A673 (cell line): ENCODE results near the gene LIME1.

Experiments
- EZH2 ChIP-seq: fragments of 200-600 bp; sonication (generic); IDR thresholded peaks from 2 replicates; pipeline ENCODE4 v1.6.1; 2017; ENCODE audit warnings: borderline replicate concordance, low read depth, mild to moderate bottlenecking, mixed read lengths, antibody characterized with exemption, low read length; ENCODE audit not compliant: poor library complexity, severe bottlenecking
- TF ChIP-seq, protein P1 (sequence below): fragments of 300-800, 200-600 bp; sonication (generic); conservative IDR thresholded peaks from 2 replicates; pipeline ENCODE4 v1.5.1; 2017; ENCODE audit warnings: low read depth, mild to moderate bottlenecking, antibody characterized with exemption, low read length, moderate library complexity, mixed read lengths

DNA sequence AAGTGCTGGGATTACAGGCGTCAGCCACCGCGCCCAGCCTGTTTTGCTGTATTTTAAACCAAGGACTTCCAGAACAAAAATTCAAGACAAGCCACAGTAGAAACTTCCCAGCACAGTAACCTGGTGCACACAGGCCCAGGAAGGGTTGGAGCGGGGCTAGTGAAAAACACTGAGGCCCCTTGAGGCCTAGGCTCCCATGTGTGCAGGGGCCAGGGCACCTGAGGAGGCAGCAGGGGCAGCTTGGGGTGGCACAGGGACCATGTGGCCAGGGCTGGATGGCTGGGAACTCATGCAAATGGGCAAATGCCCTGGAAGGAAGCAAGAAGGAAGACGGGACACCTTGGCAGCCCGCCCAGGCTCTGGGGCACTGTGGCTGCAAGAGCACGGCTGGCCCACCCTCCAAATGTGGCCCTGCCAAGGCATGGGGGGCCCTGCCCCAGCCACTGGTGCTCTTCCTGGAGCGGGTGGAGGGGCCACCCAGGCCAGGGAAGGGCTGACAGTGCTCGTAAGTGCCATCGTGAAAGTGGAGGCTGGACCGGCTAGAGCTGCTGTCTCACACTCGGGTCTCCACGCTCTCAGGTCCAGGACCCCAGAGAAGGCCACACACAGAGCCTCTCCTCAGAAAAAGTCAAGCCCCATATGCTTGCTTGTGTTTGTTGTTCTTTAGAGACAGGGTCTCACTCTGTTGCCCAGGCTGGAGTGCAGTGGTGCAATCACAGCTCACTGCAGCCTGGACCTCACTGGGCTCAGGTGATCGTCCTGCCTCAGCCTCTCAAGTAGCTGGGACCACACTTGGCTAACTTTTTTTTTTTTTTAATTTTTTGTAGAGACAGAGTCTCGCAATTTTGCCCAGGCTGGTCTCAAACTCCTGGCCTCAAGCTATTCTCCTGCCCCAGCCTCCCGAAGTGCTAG is 13.4 kb downstream of the LIME1 start:
- TF ChIP-seq, protein P1, sequence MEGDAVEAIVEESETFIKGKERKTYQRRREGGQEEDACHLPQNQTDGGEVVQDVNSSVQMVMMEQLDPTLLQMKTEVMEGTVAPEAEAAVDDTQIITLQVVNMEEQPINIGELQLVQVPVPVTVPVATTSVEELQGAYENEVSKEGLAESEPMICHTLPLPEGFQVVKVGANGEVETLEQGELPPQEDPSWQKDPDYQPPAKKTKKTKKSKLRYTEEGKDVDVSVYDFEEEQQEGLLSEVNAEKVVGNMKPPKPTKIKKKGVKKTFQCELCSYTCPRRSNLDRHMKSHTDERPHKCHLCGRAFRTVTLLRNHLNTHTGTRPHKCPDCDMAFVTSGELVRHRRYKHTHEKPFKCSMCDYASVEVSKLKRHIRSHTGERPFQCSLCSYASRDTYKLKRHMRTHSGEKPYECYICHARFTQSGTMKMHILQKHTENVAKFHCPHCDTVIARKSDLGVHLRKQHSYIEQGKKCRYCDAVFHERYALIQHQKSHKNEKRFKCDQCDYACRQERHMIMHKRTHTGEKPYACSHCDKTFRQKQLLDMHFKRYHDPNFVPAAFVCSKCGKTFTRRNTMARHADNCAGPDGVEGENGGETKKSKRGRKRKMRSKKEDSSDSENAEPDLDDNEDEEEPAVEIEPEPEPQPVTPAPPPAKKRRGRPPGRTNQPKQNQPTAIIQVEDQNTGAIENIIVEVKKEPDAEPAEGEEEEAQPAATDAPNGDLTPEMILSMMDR, result no peak
- no peak for TF ChIP-seq EZH2
